ENCODE data around the gene SHC3. TPM values are rescaled to one million over a fixed set of nuclear protein-coding genes. Genes with fewer than 3 reads are reported as not detected.

The SHC3 gene
- total RNA-seq, 1 experiment from 2014 or later: 0.27 TPM

- no peaks in the 10 kb centered on the region for H4K20me1 ChIP-seq (ENCODE audit: insufficient read depth)
- no peak overlapping the region for H3K4me2 ChIP-seq (ENCODE audit: low read length)
- no peaks in the 10 kb centered on the region for H3K79me2 ChIP-seq (ENCODE audit: insufficient read depth, low read length)
- no peaks in the 10 kb centered on the region for H3K36me3 ChIP-seq (ENCODE audit: control insufficient read depth in 1 of 2, insufficient read depth in 2 of 2, low read length in 2 of 2)
- no peaks in the 10 kb centered on the region for H3K9me3 ChIP-seq (ENCODE audit: control insufficient read depth in 1 of 2, insufficient read depth in 1 of 2, low read depth in 1 of 2, low read length in 2 of 2)
- POLR2A ChIA-PET: no interaction called here
- TF ChIP-seq, protein P1, sequence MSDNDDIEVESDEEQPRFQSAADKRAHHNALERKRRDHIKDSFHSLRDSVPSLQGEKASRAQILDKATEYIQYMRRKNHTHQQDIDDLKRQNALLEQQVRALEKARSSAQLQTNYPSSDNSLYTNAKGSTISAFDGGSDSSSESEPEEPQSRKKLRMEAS (IDR thresholded peaks at IDR 0.05): no peak
- no peak for TF ChIP-seq EZH2 (IDR thresholded peaks at IDR 0.05)
- RAD21 ChIA-PET (ENCODE audit: low non-redundant PET in 1 of 2, low total read pairs in 2 of 2, uncharacterized antibody in 2 of 2, unreplicated experiment in 2 of 2): no interaction called here
- peaks cover 3% of the 10 kb centered on the region for H3K27me3 ChIP-seq (ENCODE audit: insufficient read depth, low read length)
- CTCF ChIA-PET: no interaction called here
- H3K9ac ChIP-seq (ENCODE audit: low read length): no peak overlapping the region
- no peak overlapping the region for H3K27ac ChIP-seq (ENCODE audit: low read depth, low read length)
- H3K4me1 ChIP-seq (ENCODE audit: control insufficient read depth in 1 of 2, insufficient read depth in 2 of 2, low read length in 2 of 2): no peaks in the 10 kb centered on the region
- no peak overlapping the region for H3K4me3 ChIP-seq (replicated peaks in 1 of 2; ENCODE audit: low read depth in 1 of 2, low read length in 2 of 2)
- DNase-seq (ENCODE audit: low read depth, low spot score) (no peak), ATAC-seq (no peak)
- no peak overlapping the region for H2AFZ ChIP-seq (ENCODE audit: low read depth, low read length, poor library complexity, severe bottlenecking)
- BruUV-seq (replicated peaks): no TSS peak
- intact Hi-C loops (cut with micrococcal nuclease): no loop called here
- no peaks in the 10 kb centered on the region for H3K9me2 ChIP-seq (ENCODE audit: insufficient read depth)
Observed at GRCh38 chr9:89116805-89117192, 61.8 kb downstream of the SHC3 start.

DNA sequence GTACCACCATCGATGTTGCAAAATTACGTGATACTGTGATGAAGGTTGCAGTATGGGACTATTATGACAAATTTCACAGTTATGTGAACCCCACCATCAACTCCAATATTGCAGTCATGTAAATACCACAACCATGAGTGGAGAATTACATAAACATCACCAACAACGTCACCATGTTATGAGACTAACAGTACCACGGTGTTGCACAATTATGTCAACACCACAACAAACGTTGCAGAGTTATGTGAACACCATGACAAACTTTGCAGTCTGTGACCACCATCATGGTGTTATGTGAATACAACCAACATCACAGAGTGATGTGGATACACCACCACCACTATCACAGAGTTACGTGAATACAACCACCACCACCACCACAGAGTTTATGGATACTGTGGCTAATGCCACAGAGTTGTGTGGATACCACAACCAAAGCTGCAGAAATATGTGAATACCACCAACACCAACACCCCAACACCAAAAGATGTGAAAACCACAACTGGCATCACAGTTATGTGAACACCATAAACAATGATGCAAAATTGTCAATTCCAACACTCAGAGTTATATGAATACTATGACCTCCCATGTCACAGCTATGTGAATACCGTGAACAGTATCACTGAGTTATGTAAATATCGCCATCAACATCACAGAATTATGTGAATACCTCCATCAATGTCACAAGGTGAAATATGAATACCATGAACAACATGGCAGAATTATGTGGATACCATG is 62.4 kb downstream of the SHC3 start:
- H3K79me2 ChIP-seq (ENCODE audit: insufficient read depth, low read length): no peaks in the 10 kb centered on the region
- H3K27me3 ChIP-seq (ENCODE audit: insufficient read depth, low read length): peaks cover 9% of the 10 kb centered on the region
- no peaks in the 10 kb centered on the region for H3K9me3 ChIP-seq (ENCODE audit: control insufficient read depth in 1 of 2, insufficient read depth in 1 of 2, low read depth in 1 of 2, low read length in 2 of 2)
- no peak overlapping the region for H3K9ac ChIP-seq (ENCODE audit: low read length)
- ATAC-seq (no peak), DNase-seq (ENCODE audit: low read depth, low spot score) (no peak)
- no peak overlapping the region for H2AFZ ChIP-seq (ENCODE audit: low read depth, low read length, poor library complexity, severe bottlenecking)
- BruUV-seq (replicated peaks): no TSS peak
- H3K4me1 ChIP-seq (ENCODE audit: control insufficient read depth in 1 of 2, insufficient read depth in 2 of 2, low read length in 2 of 2): no peaks in the 10 kb centered on the region
- H3K9me2 ChIP-seq (ENCODE audit: insufficient read depth): no peaks in the 10 kb centered on the region
- no peak overlapping the region for H3K27ac ChIP-seq (ENCODE audit: low read depth, low read length)
- CTCF ChIA-PET: no interaction called here
- no peaks in the 10 kb centered on the region for H4K20me1 ChIP-seq (ENCODE audit: insufficient read depth)
- no peak overlapping the region for H3K4me2 ChIP-seq (ENCODE audit: low read length)
- no peak overlapping the region for H3K4me3 ChIP-seq (replicated peaks in 1 of 2; ENCODE audit: low read depth in 1 of 2, low read length in 2 of 2)
- POLR2A ChIA-PET: no interaction called here
- H3K36me3 ChIP-seq (ENCODE audit: control insufficient read depth in 1 of 2, insufficient read depth in 2 of 2, low read length in 2 of 2): no peaks in the 10 kb centered on the region
- intact Hi-C loops (cut with micrococcal nuclease): no loop called here
- RAD21 ChIA-PET (ENCODE audit: low non-redundant PET in 1 of 2, low total read pairs in 2 of 2, uncharacterized antibody in 2 of 2, unreplicated experiment in 2 of 2): no interaction called here
- TF ChIP-seq, protein P1 (IDR thresholded peaks at IDR 0.05): no peak
- TF ChIP-seq, protein P2, sequence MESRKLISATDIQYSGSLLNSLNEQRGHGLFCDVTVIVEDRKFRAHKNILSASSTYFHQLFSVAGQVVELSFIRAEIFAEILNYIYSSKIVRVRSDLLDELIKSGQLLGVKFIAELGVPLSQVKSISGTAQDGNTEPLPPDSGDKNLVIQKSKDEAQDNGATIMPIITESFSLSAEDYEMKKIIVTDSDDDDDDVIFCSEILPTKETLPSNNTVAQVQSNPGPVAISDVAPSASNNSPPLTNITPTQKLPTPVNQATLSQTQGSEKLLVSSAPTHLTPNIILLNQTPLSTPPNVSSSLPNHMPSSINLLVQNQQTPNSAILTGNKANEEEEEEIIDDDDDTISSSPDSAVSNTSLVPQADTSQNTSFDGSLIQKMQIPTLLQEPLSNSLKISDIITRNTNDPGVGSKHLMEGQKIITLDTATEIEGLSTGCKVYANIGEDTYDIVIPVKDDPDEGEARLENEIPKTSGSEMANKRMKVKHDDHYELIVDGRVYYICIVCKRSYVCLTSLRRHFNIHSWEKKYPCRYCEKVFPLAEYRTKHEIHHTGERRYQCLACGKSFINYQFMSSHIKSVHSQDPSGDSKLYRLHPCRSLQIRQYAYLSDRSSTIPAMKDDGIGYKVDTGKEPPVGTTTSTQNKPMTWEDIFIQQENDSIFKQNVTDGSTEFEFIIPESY (IDR thresholded peaks at IDR 0.05; ENCODE audit: extremely low read depth, insufficient replicate concordance, low read length): no peak
- TF ChIP-seq CEBPB (IDR thresholded peaks at IDR 0.05; ENCODE audit: low read depth): no peak
- TF ChIP-seq JUND (IDR thresholded peaks at IDR 0.05): no peak
- no peak for TF ChIP-seq YY1 (IDR thresholded peaks at IDR 0.05; ENCODE audit: extremely low read depth, insufficient replicate concordance, low read depth, low read length)
- no peak for TF ChIP-seq SIN3A (IDR thresholded peaks at IDR 0.05; ENCODE audit: low read depth)
- TF ChIP-seq ZNF274 (IDR thresholded peaks at IDR 0.05; ENCODE audit: low read depth, low read length): no peak
- TF ChIP-seq EZH2 (IDR thresholded peaks at IDR 0.05): no peak
- TF ChIP-seq RAD21 (IDR thresholded peaks at IDR 0.05; ENCODE audit: low read depth): no peak
- no peak for TF ChIP-seq POLR2A (IDR thresholded peaks at IDR 0.05; ENCODE audit: borderline replicate concordance, extremely low read depth, insufficient read depth, insufficient read length)
- TF ChIP-seq ZFX (IDR thresholded peaks at IDR 0.05): no peak
- no peak for TF ChIP-seq SP1 (IDR thresholded peaks at IDR 0.05; ENCODE audit: low read depth)
- TF ChIP-seq FOSL1 (IDR thresholded peaks at IDR 0.05; ENCODE audit: low read depth): no peak
- no peak for TF ChIP-seq TCF7L2 (IDR thresholded peaks at IDR 0.05; ENCODE audit: borderline replicate concordance, extremely low read depth, insufficient read depth, insufficient read length)
- no peak for TF ChIP-seq ELF1 (IDR thresholded peaks at IDR 0.05; ENCODE audit: borderline replicate concordance, low read depth)

All from HCT116 (cell line).